ENCODE results near the gene INHBA.

The INHBA gene

DNA sequence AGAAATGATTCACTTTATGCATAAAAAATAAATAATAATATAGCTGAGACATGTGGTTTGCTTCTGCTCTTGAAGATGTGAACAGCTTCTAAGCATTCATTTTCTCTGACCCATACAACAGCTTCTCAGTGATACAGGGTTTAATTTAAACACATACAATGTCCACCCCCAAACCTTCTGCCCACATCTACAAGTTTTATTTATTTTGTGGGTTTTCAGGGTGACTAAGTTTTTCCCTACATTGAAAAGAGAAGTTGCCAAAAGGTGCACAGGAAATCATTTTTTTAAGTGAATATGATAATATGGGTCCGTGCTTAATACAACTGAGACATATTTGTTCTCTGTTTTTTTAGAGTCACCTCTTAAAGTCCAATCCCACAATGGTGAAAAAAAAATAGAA is 17.2 kb downstream of the INHBA start:
- DNase-seq: no peak

DNA sequence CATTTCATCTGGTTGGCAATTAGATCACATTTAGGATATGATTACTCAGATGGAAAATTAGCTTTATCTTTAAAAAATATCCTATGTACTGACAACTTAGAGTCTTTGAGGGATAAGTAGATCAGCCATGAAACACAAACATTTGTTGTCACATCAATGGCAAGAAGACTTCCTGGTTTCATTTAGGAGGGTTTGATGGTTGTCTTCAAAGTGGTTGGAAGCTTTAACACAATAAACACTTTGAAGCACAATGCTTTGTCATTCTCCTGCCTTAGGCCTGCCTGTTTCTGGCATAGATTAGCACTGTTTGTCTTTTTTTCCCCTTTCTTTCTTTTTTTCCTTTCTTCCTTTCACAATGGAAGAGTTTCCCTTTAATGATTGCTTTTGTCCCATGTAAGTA is 20.5 kb downstream of the INHBA start:
- DNase-seq: no peak

DNA sequence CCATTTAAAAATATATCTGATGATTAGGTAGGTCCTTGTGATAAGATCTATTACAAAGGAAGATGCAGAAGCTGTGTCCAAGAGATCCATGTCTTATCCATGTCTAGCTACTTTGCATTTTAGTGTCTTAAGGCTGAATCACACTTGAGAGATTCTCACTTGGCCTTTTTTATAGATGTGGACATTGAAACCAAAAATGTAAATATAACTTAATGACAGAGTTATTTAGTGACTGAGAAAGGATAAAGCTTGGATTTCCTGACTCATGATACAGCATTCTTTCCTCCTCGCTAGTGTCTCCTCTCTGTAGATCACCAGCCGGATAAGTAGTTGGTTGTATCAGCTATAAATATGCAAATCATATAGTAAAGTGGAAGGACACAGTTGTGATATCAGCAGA is 23.3 kb downstream of the INHBA start:
- DNase-seq: no peak

- no peak for DNase-seq
Measured at GRCh38 chr7:41674505-41675023, 28.3 kb downstream of the INHBA start.

DNA sequence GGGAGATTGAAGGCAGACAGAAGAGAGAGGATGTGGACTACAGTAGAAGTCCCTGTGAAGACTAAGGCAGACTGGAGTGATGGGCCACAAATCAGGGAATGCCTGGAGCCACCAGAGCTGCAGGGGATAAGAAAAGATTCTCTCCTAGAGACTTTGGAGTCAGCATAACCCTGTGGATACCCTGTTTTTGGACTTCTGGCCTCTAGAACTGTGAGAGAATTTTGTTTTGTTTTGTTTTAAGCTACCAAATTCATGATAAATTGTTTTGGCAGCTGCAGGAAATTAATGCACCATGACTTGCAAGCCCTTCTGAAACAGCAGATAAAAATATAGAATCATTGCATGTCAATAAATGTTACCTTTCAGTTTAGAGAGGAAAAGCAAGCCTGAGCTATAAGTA is 41.3 kb downstream of the INHBA start:
- DNase-seq: no peak

DNA sequence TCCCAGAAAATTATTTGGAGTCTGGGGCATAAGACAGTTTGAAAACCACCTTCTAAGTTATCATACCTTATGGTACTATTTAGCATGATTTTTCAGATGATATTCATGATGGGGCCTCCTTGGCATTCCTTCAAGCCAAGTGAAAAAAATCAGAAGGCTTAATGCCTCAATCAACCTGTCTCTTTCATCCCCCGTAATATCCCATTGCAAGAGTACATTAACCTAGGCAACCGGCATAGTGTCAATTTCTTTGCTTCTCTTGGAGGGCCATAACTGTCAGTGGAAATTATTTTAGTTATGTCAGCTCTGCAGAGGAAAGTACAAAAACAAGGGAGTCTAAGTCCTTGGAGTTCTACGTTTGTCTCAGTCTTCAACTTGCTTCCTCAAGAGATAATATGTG is 43.4 kb downstream of the INHBA start:
- no peak for DNase-seq

DNA sequence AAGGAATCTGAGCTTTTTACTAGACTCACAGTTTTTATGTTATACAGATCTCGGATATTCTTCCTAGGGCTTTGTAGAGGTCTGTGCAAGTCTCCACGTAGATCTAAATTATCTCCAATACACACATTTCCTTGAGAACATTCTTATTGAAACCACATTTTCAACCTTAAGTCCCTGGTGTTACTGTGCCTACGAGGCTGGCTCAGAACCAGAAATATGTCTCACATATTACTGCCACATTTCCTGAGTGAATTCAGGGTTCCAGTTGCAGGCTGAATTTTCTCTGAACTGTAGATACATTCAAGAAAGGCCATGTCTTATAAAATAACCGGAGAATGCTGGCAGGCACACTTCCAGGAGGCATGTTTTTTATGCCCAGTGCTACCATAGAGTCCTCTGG is 46.5 kb downstream of the INHBA start:
- DNase-seq: no peak

DNA sequence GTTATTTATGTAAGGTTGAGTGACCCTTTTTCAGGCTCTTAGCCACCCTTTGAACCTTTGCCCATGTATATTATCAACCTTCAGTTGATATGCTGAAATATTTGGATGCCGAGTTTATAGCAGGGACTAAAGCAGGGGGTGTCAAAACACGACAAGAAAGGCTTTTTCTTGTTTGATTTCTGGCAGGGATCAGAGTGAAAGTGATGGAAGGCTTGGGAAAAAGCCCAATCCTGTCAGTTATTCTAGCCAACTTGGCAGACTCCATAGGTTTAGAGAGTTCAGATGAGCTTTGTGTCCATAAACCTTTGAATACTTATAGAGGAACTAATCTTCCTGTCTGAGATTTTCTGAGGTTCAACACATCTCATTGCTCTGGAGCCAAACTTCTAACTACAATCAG is 47.5 kb downstream of the INHBA start:
- no peak for DNase-seq

GRCh38 chr7:41652267-41652666 is 50.6 kb downstream of the INHBA start:
- no peak for DNase-seq

- DNase-seq: no peak
Measured at GRCh38 chr7:41648501-41648900, 54.4 kb downstream of the INHBA start.

- no peak for DNase-seq
Measured at GRCh38 chr7:41643616-41644015, 59.3 kb downstream of the INHBA start.

- no peak for DNase-seq
Measured at GRCh38 chr7:41641665-41642014, 61.2 kb downstream of the INHBA start.

- no peak for DNase-seq
Measured at GRCh38 chr7:41641011-41641664, 61.8 kb downstream of the INHBA start.

- DNase-seq: no peak
Measured at GRCh38 chr7:41640487-41640886, 62.4 kb downstream of the INHBA start.

DNA sequence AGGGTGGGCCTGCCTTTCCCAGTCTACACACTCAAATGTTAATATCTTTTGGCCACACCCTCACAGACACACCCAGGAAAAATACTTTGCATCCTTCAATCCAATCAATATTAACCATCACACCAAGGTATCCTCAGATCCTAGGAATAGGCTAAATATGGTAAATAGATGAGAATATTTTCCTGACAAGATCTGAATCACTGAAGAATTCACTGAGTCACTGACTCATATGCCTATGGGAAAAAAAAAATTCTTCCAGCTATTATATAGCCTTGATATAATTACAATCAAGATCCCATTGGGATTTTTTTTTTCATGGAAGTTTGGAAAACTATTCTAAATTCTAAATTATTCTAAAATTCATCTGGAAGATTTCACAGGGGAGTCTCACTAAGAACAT is 65.8 kb downstream of the INHBA start:
- no peak for DNase-seq
